HG03565 (cell line): ENCODE results near the gene YKT6.
"Not testable (repeated sequence)": the region's sequence is repeated elsewhere in the genome, so short reads cannot be mapped to it uniquely, and the experiment has no call there.

ENCODE experiments used
- ATAC-seq: cut with Tn5 transposase; IDR thresholded peaks from one replicate; pipeline ENCODE4 v1.9.1; 2021; ENCODE audit warnings: mild to moderate bottlenecking, moderate library complexity; ENCODE audit not compliant: unreplicated experiment

Gene YKT6

GRCh38 chr7:44200699-44201461 lies at the start of gene YKT6:
TSS of gene YKT6 (plus strand) at chr7:44200978. CDS start at chr7:44201136, 158 bp downstream.
- peak; percentile 96 for ATAC-seq

- ATAC-seq: no peak
These were observed 48.8 kb upstream of the YKT6 start for GRCh38 chr7:44151956-44152355.

DNA sequence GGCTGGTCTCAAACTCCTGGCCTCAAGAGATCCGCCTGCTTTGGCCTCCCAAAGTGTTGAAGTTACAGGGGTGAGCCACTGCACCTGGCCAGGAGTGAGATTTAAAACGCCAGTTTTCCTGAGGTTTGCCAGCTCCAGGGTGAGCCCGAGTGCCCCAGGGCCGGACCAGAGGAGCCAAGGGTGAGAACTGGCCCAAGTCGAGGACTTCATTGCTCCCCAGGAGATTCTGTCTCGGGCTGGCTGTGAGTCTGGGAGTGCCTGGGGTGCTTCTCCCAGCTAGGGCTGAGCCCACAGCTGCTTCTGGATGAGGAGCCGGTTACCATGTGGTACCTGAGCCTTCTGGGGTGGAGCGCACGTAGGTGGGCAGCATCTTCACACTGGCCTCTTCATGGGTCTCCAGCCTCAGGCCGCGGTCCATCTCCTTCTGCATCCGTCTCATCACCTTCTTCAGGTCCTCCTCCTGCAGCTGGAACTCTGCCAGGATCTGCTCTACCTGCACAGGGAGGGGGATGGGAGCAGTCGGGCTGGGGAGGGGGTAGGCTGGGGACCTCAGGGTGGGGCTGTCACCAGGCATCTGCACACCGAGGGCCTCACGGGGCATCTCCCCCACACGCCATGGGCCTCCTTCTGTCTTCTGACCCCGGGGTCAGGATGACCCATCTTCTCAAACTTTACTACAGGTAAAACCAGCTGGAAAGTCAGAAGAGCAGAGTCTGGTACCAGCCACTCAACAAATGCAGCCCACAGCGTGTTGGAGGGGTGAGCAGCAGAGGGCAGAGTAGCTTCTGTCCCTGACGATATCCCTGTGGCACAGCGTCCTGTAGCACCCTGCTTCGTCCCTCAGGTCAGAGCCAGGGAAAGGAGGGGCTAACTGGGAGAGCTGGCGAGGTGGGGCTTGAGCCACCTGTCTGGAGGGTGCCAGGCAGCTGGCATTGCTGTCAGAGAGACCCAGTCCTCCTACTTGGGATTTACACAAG lies 47.5 kb upstream of the YKT6 start:
- no peak for ATAC-seq

DNA sequence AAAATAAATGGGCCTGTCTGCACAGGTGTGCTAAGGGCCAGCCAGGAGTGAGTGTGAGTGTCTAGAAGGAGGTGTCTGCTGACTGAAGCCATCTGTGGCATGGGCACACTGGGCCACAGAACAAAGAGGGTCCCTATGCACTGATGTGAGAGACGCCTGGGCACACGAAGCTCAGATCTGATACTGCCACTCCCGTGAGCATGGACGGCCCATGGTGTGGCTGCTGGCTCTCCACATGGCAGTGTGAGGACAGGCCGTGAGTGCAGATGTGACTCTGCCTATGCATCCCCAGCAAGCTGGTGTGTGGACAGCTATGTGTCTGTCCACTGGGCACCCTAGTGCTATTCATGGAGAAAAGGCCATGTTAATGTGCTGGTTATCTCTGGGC lies 46.8 kb upstream of the YKT6 start:
- ATAC-seq: no peak

DNA sequence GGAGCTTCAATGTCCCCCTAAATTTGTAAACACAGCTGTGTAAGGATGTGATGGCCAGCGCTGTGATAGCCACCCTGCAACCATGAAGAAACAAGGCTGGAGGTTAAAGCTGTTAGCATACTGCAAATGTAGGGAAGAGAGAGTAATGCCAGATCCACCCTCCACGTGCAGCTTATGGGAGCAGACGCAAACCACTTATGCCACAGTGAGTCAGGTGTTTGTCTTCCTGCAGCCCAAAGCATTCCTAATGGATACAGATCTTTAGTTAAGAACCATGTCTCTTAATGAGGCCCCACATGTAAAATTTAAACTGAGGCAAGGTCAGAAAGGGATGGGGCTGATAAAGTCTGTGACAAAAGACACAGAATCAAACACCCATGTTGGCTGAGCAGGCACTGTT lies 46.1 kb upstream of the YKT6 start:
- no peak for ATAC-seq

DNA sequence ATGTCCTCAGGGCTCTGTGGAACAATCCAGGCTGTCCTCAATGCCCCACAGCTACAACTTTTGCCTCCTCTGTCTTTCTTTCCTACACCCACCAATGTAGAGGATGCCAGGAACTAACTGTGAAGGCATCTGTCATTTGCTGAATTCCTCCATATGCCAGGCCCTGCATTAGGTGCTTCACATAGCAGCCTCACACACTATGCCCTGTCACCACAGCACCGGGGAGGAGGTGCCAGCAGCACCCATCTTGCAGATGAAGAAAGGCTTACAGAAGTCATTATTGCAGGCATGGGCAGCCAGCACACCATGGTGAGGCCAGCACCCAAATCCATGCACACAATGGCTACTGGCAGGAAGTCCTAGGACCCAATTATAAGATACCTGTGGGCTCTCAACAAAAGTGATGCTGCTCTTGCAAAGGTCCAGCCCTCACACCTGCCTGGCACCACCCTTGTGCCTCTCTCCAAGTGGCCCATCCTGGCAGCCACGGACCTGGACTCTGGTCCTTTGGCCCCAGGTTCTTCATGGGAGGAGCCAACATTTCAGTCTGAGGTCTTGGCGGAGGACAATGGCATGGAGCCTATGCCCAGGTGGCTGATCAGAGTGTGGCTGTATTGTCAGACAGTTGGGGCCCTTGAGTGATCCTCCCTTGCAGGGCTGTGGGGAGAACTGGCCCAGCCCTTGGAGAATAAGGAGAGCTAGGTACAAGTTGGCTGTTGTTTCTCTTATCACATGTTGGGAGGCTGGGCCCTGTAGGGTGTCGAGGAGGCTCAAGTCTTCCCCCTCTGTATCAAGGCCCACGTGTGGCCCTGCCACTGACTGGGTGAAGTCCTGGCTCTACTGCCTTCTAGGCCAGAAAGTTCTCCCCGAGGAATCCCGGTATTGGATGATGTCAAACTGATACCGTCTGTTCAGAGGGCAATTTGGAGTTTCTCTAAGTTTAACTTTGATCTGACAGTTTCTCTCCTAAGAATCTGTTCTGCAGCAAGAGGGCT lies 45.3 kb upstream of the YKT6 start:
- no peak for ATAC-seq

DNA sequence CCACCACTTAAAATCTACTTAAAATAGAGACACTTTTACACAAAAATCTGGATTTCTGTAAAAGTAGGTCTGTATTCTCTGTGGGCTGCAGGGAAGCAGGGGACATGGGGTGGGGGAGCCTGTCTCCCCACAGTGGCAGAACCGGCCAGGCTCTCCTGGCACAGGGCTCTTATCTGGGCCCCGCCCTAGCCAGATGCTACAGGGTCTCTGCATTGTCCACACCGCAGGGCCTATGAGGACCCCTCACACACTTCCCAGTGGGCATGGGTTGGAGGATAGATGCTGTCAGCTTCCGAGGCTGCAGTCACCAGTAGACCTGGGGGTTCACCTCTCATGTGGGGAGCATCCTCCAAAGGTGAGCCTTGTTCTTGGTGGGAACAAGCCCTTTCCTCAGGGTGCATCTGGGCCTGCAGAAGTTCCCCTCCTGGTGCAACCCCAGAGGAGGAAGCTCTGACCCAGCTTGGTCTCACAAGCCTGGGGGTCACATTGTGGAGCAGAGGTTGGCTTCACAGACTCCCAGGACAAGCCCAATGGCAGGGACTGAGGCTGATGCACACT lies 44.2 kb upstream of the YKT6 start:
- no peak for ATAC-seq

DNA sequence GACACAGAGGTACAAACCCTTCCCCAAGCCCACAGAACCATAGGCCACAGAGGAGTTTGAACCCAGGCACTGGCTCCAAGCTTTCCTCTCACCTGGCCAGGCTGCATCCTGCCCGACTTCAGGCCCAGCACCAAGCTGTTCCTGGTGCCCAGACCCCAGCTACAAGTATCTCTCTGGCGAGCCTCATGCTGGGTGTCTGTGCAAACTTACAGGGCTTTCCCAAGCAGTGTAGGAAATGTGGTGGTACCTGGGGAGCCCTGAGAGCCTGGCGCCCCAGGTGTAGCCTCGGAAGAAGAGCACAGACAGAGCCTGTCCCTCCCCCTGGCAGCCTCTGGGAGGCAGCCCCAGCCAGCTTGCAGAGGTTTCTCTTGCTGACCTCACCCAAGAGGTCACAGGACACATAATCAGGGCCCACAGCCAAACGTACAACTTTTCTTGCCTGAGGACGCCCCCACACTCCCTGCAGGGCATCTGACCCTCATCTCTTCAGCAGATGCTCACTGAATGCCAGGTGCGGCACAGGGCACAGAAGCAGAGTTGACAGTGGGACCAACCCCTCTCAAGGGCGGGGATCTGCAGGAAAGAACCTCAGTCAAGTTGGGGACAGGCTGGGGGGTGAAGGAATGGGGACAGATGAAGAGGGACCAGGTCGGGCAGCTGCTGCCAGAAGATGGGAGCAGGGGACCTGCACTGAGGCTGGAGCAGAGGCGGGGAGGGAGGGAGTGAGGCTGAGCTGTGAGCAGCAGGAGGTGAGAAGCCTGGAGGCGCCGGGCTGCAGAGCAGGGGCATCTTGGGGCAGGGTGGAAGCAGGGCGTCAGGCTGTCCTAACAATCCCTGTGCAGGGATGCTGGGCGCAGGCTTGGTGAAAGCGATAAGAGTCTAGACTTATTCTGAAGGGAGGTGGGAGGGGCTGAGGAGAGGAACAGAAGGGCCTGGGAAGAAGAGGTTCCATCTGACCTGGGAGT lies 43.4 kb upstream of the YKT6 start:
- ATAC-seq: no peak

DNA sequence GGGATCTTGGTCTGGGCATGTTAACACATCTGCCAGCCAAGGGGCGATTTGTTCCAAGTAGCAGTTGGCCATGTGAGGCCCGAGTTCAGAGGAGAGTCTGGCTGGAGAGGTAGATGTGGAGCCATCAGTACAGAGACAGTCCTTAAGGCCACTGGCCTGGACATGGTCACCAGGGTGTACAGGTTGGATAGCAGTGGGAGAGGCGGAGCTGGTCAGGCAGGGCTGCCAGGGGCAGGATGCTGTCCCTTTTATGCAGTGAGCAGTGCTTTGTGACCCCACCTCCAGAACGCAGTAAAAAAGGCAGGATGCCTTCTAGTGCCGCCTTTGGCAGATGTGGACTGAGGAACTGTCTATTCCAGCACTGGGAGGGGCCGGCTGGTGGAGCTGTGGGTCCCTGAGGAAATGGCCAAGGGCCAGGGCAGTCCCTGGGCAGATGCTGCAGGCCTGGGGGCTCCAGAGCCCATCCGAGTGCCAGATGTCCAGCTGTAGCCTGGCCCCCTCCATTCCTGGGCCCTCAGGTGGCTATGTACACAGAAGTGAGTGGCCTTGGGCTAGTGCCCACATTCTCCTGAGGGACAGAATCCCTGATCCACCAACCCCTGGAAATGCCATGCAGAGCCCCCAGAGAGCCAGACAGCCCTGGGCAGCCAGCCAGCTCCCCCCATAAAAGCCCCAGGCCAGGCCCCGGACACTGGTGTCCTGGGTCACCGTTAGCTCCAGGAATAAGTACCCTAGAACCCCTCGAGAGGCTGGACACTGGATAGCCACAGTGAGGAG lies 42.5 kb upstream of the YKT6 start:
- ATAC-seq: no peak

DNA sequence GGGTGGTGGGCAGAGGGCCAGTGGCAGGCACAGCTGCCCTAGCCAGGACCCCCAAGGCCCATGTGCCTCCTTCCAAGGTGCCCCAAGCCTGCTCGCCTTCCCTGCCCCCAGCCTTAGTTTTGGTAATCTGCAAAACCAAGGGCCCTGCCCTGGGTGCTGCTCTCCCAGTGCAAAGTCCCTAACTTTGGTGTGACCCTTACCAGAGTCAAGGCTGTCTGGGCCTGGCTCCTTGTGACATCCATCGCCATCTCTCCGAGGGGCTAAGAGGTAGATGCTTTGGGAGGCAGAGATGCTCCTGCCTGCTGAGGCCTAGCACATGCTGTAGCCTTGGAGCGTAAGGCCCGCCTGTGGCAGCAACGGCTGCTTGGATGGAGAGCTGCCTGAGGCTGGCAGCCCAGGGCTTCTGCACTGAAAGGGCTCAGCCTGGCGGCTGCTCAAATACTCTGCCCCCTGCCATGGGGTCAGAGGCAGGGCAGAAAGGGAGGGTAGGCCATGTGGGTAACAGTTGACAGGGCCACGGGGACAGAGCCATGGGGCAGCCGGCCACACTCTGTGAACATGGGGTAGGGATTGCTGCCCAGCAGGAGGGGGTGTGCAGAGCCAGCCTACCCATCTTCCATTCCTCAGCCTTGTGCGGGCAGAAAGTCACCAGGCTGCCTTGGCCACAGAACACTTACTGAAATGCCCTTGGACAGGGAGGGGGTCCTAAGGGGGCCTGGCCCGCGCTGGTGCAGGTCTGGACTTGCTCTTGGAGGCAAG lies 41.7 kb upstream of the YKT6 start:
- ATAC-seq: no peak

- no peak for ATAC-seq
These were observed 40.8 kb upstream of the YKT6 start for GRCh38 chr7:44159824-44160630.

GRCh38 chr7:44161371-44161770 lies 39.4 kb upstream of the YKT6 start:
- no peak for ATAC-seq

GRCh38 chr7:44162179-44162578 lies 38.6 kb upstream of the YKT6 start:
- no peak for ATAC-seq

- no peak for ATAC-seq
These were observed 37.9 kb upstream of the YKT6 start for GRCh38 chr7:44162785-44163395.

- no peak for ATAC-seq
These were observed 37.2 kb upstream of the YKT6 start for GRCh38 chr7:44163591-44163990.

DNA sequence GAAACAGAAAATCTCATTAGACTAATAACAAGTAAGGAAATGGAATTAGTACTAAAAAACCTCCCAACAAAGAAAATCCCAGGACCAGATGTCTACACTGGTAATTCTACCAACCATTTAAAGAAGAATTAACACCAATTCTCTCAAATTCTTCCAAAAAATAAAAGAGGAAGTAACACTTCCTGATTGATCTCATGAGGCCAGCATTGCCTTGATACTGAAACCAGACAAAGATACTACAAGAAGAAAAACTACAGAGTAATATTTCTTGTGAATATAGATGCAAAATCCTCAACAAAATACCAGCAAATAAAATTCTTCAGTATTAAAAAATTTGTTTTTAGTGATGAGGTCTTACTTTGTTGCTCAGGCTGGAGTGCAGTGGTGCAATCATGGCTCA lies 32.9 kb upstream of the YKT6 start:
- ATAC-seq: no peak

GRCh38 chr7:44171901-44172300 lies 28.9 kb upstream of the YKT6 start:
- not testable (repeated sequence) for ATAC-seq
